ENCODE measurements around the gene ITGBL1. TPM values are rescaled to one million over a fixed set of nuclear protein-coding genes. Genes with fewer than 3 reads are reported as not detected.

ITGBL1 gene
- total RNA-seq, 4 donors from 2014 or later = 0.61 to 6.7 (median 5.0) TPM

DNA sequence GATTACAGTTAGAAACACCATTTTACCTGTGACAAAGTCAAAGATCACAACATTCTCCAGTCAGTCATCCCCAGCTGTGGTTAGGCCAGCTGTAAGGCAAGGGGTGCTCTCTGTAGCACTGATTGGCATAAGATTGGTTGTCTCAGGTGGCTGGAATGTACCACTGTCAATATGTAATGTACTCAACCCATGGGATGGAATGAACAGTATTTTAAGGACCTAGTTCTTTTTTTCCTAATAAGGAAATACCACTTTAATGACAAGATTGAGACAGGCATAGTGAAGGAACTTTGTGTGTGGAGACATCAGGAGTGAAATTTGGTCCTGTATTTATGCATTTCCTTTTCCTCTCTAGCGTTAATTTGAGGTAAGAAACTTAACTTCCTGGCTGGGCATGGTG, 310.7 kb downstream of the ITGBL1 start:
- no peaks in the 10 kb centered on the region for H3K9me3 ChIP-seq
- H3K4me1 ChIP-seq = no peaks in the 10 kb centered on the region
- DNase-seq (no peak), ATAC-seq (no peak)
- intact Hi-C loops (cut with DNase I; ENCODE audit: low total_unique reads) (no loop called here), in situ Hi-C loops (cut with MboI; ENCODE audit: low sequenced_read_pairs in 4 of 4) (loop anchor here in 3 of 4 donors (25.0 kb wide), 2 partner anchors 251 to 626 kb away; no protein-coding TSS in a partner anchor)
- no peaks in the 10 kb centered on the region for H3K36me3 ChIP-seq
- TF ChIP-seq POLR2A (IDR thresholded peaks at IDR 0.05) = no peak
- no peak overlapping the region for H3K27ac ChIP-seq
- H3K27me3 ChIP-seq = no peaks in the 10 kb centered on the region
- no peak overlapping the region for H3K4me3 ChIP-seq

Other genes starting within 250 kb of the ITGBL1 start
- gene NALCN, start 36.2 kb upstream of the ITGBL1 start, total RNA-seq = under 1 TPM in 2 of 4 donors, not detected in 2; 0.62 to 0.87 TPM